ENCODE measurements around the gene ADAMTSL2. TPM values are rescaled to one million over a fixed set of nuclear protein-coding genes. Genes with fewer than 3 reads are reported as not detected.

Gene ADAMTSL2
- total RNA-seq, 1 experiment from 2014 or later, result 0.87 TPM

GRCh38 chr9:133490865-133491655 lies 43.4 kb upstream of the ADAMTSL2 start:
- no peaks in the 10 kb centered on the region for H3K9me3 Mint-ChIP-seq
- H3K27me3 Mint-ChIP-seq (ENCODE audit: low read depth), result no peaks in the 10 kb centered on the region
- CTCF ChIA-PET, result interaction anchor here (0.9 kb wide), 1 partner anchor 247 kb away, joined by 4 read pairs; the partner anchor contains the start of gene SARDH
- DNase-seq (ENCODE audit: low spot score), result no peak
- no peaks in the 10 kb centered on the region for H3K36me3 Mint-ChIP-seq
- TF ChIP-seq ZNF317 (CRISPR knock-in tag; IDR thresholded peaks at IDR 0.05; ENCODE audit: borderline replicate concordance, low read depth), result no peak
- TF ChIP-seq ZNF263 (CRISPR knock-in tag; IDR thresholded peaks at IDR 0.05; ENCODE audit: low read depth), result peak; percentile 64; the same call in 1 of the 2 replicates
- POLR2A ChIA-PET, result interaction anchor here (1.0 kb wide), 1 partner anchor 11 kb away, joined by 3 read pairs; no protein-coding TSS in a partner anchor
- no peak overlapping the region for H3K4me3 Mint-ChIP-seq
- ATAC-seq, result no peak
- no peak overlapping the region for H3K27ac Mint-ChIP-seq
- no peaks in the 10 kb centered on the region for H3K4me1 Mint-ChIP-seq

- no peak for TF ChIP-seq FOXJ3 (CRISPR knock-in tag; IDR thresholded peaks at IDR 0.05; ENCODE audit: borderline replicate concordance)
- TF ChIP-seq EMX1 (CRISPR knock-in tag; IDR thresholded peaks at IDR 0.05), result no peak
- TF ChIP-seq TEAD4 (CRISPR knock-in tag; IDR thresholded peaks at IDR 0.05), result no peak
- TF ChIP-seq ATF2 (CRISPR knock-in tag; IDR thresholded peaks at IDR 0.05; ENCODE audit: borderline replicate concordance, low read depth), result no peak
- Mint-ChIP-seq H3K27me3 (ENCODE audit: low read depth) (no peaks in the 10 kb centered on the region), H3K4me1 (no peaks in the 10 kb centered on the region), H3K9me3 (no peaks in the 10 kb centered on the region), H3K36me3 (no peaks in the 10 kb centered on the region), H3K4me3 (no peak overlapping the region), H3K27ac (no peak overlapping the region)
- ATAC-seq, result no peak
- no peak for DNase-seq (ENCODE audit: low spot score)
- POLR2A ChIA-PET, result interaction anchor here (1.0 kb wide), 1 partner anchor 12 kb away, joined by 3 read pairs; no protein-coding TSS in a partner anchor
- CTCF ChIA-PET, result interaction anchor here (0.9 kb wide), 1 partner anchor 246 kb away, joined by 4 read pairs; the partner anchor contains the start of gene SARDH
Observed at GRCh38 chr9:133491656-133491925, 42.9 kb upstream of the ADAMTSL2 start.

- Mint-ChIP-seq H3K4me3 (no peak overlapping the region), H3K9me3 (no peaks in the 10 kb centered on the region), H3K4me1 (no peaks in the 10 kb centered on the region), H3K36me3 (no peaks in the 10 kb centered on the region), H3K27ac (no peak overlapping the region), H3K27me3 (ENCODE audit: low read depth) (no peaks in the 10 kb centered on the region)
- no peak for ATAC-seq
- DNase-seq (ENCODE audit: low spot score), result no peak
- POLR2A ChIA-PET, result no interaction called here
- CTCF ChIA-PET, result interaction anchor here (0.9 kb wide), 1 partner anchor 246 kb away, joined by 4 read pairs; the partner anchor contains the start of gene SARDH
- no peak for TF ChIP-seq AR (CRISPR knock-in tag; IDR thresholded peaks at IDR 0.05)
- no peak for TF ChIP-seq ZSCAN18 (CRISPR knock-in tag; IDR thresholded peaks at IDR 0.05)
- no peak for TF ChIP-seq MLX (CRISPR knock-in tag; IDR thresholded peaks at IDR 0.05)
- no peak for TF ChIP-seq ZNF396 (CRISPR knock-in tag; IDR thresholded peaks at IDR 0.05; ENCODE audit: borderline replicate concordance)
- TF ChIP-seq E2F1 (CRISPR knock-in tag; IDR thresholded peaks at IDR 0.05), result no peak
- TF ChIP-seq ATF2 (CRISPR knock-in tag; IDR thresholded peaks at IDR 0.05; ENCODE audit: borderline replicate concordance, low read depth), result no peak
- TF ChIP-seq PRDM15 (CRISPR knock-in tag; IDR thresholded peaks at IDR 0.05), result no peak
Observed at GRCh38 chr9:133492061-133493021, 42.2 kb upstream of the ADAMTSL2 start.
